Superior temporal gyrus (tissue), 1 donor: Measurements from ENCODE around the gene IPO13.

Experiments used
- DNase-seq: peaks from one replicate; pipeline ENCODE4 v3.0.0-alpha.2; 2016; ENCODE audit errors: extremely low spot score

The IPO13 gene

DNA sequence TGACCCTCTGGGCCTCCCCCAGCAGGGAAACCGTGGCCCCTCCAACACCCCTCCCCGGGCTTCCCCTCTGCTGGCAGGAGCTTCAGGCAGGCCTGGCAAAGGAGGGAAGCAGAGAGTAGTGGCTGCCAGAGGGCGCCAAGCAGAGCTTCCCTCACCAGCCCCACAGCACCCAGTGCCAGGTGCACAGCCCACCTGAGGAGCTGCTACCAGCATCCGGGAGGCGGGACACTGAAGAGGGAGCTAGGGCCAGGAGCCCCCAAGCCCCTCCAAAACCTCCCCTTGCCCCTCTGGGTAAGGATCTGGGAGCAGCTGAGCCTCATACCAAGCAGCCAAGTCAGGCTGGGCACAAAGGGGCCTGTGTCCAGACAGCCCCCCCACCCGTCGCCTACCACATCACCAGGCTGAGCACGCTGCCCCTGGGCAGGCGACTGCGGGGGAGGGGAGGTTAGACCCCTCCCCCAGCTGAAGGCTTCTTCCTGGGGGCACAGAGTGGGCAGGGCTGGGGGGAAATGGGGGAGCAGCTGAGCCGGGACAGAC is 64.3 kb downstream of the IPO13 start:
- DNase-seq = peak; percentile 86

DNA sequence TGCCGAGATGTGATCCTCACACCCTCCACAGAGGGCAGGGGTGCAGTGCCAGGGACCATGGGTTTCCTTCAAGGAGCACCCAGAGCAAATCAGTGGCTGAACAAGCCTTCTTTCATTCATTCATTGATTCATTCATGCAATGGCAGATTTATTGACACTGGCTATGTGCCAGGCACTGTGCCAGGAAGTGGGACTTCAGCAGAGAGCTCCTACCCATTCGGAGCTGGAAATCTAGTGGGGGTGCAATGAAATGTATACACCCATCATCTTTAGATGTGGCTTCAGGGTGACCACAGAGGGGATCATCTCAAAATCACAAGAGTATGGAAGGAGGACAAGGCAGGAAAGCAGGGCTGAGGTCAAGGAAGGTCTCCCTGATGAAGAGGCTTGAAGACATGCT is 65.7 kb downstream of the IPO13 start:
- DNase-seq = no peak

DNA sequence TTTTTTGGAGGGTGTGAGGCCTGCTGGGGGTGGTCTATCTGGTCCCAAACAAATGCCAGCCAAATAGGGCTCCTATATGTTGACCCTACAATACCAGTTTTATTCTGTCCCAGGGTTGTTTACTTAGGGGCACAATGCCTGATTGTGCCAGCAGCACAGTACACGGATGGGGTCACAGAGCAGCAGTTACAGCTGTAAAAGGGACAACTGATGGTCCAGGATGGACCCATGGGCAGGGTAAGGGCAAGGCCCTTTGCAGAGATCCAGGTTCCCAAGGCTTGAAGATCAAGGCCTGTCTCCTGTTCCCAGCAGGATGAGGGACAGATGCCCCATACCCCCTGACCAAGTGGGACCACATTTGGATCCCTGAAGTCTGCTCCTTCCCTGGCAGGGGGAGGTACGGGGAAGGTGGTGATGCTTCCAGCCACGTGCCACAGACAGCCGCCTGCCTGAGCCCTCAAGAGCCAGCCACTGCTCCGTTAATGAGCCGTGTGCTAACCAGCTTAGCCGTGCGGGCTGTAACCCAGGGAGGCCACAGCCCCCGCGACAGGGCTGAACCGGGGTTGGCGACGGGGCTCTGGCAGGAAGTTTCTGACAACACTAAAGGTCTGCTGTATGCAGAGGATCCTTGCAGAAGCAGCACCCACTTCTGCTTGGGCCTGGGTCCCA is 66.3 kb downstream of the IPO13 start:
- peak; percentile 74 for DNase-seq

DNA sequence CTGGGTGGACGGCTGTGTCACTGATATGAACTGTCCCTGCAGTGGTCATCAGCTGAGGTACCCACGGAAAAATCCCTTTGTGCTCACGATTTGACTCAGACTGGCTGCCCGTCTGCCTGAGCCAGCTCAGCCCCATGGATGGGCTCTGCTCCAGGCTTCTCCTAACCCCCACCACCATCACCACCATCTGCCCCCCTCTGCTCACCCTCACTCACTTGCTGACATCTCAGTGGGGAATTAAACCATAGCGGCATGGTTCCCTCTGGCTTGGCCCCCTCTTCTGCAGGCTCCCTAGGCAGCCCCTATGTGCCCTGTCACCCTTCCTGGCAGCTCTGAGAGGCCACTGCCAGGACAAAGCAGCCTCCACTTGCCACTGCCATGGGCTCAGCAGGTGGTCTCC is 67.2 kb downstream of the IPO13 start:
- DNase-seq = no peak

DNA sequence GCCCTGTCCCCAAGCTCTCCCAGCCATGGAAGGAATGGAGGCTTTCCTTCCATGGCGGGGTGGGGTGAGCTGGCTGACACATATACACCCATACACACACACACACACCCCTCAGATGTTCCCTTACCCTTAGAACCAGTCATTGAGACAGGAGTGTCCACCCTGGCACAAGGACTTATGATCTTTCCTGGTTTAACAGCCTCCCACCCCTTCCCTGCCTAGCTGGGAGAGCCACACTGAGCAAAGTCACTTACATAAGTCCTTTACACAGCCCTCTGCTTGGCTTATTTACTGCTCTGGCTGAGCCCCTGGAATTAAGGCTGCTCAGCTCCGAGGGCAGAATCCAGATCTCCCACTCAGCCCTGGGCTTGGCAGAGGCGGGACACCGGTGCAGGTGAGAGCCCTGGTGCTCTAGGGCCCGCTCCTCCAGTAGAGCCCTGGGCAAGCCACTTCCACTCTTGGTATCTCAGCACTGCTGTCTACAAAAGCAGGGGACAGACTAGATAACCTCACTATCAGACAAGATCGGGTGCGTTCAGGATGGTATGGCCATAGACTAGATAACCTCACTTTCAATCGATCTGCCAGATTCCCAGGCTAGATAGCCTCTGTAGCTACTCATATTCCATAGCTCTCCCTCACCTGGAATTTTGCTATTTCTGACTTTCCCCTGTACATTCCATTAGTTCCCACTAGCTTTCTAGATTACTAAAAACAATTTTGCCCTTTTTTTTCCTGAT is 67.8 kb downstream of the IPO13 start:
- DNase-seq = no peak

DNA sequence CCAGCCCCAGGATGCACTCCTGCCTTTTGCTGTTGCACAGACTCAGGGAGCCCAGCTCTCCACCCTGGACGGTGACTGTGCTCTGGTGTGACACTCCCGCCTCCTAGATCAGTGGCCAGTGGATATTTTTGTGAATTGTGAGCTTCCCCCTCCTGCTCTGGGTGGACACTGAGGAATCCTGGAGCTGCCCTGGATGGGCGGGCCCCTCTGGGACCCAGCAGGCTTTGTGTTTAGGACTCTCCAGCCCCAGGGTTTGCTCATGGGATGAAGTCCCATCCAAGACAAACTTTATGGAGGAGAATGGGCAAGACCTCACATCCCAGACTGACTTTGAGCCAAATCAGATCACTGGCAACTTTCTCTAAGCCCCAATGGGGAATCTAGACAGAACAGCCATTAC is 68.5 kb downstream of the IPO13 start:
- DNase-seq = no peak

DNA sequence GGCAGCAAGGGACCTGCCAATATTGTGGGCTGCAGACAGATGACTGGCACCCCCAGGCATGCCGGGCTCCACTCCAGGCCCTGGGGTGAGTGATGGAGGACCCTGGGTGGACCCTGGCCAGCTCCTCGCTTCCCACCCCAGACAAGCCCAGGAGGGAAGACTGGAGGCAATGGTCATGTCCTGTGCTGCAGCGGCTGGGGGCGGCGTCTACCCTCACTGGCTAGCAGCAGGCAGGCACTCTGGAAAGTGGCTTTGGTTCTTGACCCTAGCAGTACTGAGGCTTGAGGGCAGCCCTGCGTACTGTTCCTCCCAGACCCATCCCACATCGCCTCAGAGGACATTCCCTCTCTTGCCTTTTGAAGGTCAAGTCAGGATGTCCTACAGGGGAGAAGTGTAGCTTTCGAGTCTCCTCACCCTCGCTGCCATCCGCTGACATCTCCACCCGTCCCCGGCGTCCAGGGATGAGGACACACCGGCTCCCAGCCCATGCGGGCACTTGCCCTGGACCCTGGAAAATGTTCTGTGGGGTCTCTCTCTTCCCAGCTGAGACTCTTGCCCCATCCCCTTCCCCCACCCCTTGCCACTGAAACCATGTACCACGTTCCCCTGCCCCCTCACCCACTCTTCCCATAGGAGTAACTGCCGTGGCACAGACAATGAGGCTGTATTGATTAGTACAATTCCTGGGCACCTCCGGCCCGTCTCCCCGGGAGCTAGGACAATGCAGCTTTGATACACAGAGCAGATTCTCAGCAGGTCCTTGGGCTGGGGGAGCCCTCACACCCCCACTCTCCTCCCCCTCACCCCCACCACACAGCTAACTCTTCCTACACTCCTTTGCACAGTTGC is 69.5 kb downstream of the IPO13 start:
- no peak for DNase-seq

DNA sequence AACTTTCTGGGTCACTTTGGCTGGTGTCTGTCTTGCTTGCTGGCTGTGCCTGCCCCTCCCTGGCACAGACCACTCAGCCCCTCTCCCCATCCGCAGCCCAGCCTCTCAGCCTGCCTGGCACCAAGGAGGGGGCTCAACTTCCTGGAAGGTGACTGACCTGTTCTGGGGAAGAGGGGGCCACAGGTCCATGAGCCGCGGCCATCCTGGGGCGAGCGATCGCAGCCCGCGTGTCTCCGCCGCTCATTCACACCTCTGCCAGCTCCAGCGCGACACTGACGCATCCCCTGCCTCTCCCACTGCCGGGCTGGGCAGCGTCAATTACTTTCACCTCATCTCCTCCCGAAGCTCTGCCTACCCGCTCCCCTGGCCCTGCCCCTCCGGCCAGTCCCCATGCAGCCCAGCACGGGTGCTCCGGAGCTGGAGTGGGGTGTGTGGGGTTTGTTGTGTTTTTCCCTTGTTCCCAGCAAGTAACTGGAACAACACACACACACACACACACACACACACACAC is 70.2 kb downstream of the IPO13 start:
- DNase-seq = no peak
